IPS DF 6.9 (cell line): ENCODE data around the gene TMEM17.
"Not testable (repeated sequence)": the region's sequence is repeated elsewhere in the genome, so short reads cannot be mapped to it uniquely, and the experiment has no call there.

Experiments
- DNase-seq: peaks from one replicate; pipeline ENCODE4 v3.0.0-alpha.2; 2013; ENCODE audit warnings: low read depth, low spot score
- H3K27ac ChIP-seq: one replicate; pipeline ENCODE4 v1.5.1; 2013; ENCODE audit warnings: low read length, control low read depth
- H3K27me3 ChIP-seq: 2 replicates; pipeline ENCODE4 v1.6.1; 2013; ENCODE audit warnings: mild to moderate bottlenecking, low read length; ENCODE audit not compliant: control insufficient read depth, insufficient read depth
- H3K36me3 ChIP-seq: 2 replicates; pipeline ENCODE4 v1.6.1; 2013; ENCODE audit warnings: low read length; ENCODE audit not compliant: control insufficient read depth, insufficient read depth
- H3K4me1 ChIP-seq: 2 replicates; pipeline ENCODE4 v1.6.1; 2013; ENCODE audit warnings: low read length; ENCODE audit not compliant: control insufficient read depth, insufficient read depth
- H3K4me3 ChIP-seq: 2 replicates; pipeline ENCODE4 v1.5.1; 2013; ENCODE audit warnings: mild to moderate bottlenecking, low read length
- H3K9me3 ChIP-seq: 2 replicates; pipeline ENCODE4 v1.6.1; 2013; ENCODE audit warnings: low read length, inconsistent platforms; ENCODE audit not compliant: control insufficient read depth, insufficient read depth
- WGBS: extraction: QIAGEN DNeasy Blood & Tissue Kit; methylation state at CpG from one replicate; pipeline ENCODE4 v1.1.7; 2013; ENCODE audit warnings: mixed read lengths, missing lambda C conversion rate; ENCODE audit not compliant: insufficient read length, insufficient coverage; 5-methylcytosine and 5-hydroxymethylcytosine counted together

TMEM17 gene

GRCh38 chr2:62535521-62535920 is 29.5 kb upstream of the TMEM17 start:
- H3K27me3 ChIP-seq, H3K9me3 ChIP-seq, H3K36me3 ChIP-seq, H3K4me1 ChIP-seq, DNase-seq, H3K4me3 ChIP-seq, H3K27ac ChIP-seq: not testable (repeated sequence)
- no CpG with 5 or more reads among the region's 3 CpGs for WGBS

GRCh38 chr2:62531594-62531993 is 25.6 kb upstream of the TMEM17 start:
- Histone ChIP-seq H3K36me3 (no peaks in the 10 kb centered on the region), H3K27ac (no peak overlapping the region), H3K9me3 (no peaks in the 10 kb centered on the region), H3K4me3 (no peak overlapping the region), H3K4me1 (no peaks in the 10 kb centered on the region), H3K27me3 (no peaks in the 10 kb centered on the region)
- no peak for DNase-seq
- WGBS = no CpG with 5 or more reads among the region's 7 CpGs

- no peak for DNase-seq
- Histone ChIP-seq H3K27me3 (no peaks in the 10 kb centered on the region), H3K27ac (no peak overlapping the region), H3K4me1 (no peaks in the 10 kb centered on the region), H3K9me3 (no peaks in the 10 kb centered on the region), H3K36me3 (no peaks in the 10 kb centered on the region), H3K4me3 (no peak overlapping the region)
These were observed 23.8 kb upstream of the TMEM17 start for GRCh38 chr2:62529758-62530157.

- no peak overlapping the region for H3K27ac ChIP-seq
- no peaks in the 10 kb centered on the region for H3K27me3 ChIP-seq
- no CpG with 5 or more reads among the region's 3 CpGs for WGBS
- no peaks in the 10 kb centered on the region for H3K36me3 ChIP-seq
- DNase-seq = no peak
- H3K4me3 ChIP-seq = no peak overlapping the region
- no peaks in the 10 kb centered on the region for H3K9me3 ChIP-seq
- no peaks in the 10 kb centered on the region for H3K4me1 ChIP-seq
These were observed 21.6 kb upstream of the TMEM17 start for GRCh38 chr2:62527478-62528210.

GRCh38 chr2:62526531-62527381 is 20.8 kb upstream of the TMEM17 start:
- no peak overlapping the region for H3K4me3 ChIP-seq
- H3K36me3 ChIP-seq = no peaks in the 10 kb centered on the region
- H3K27me3 ChIP-seq = no peaks in the 10 kb centered on the region
- DNase-seq = no peak
- no peaks in the 10 kb centered on the region for H3K4me1 ChIP-seq
- WGBS = no CpG with 5 or more reads among the region's 10 CpGs
- H3K9me3 ChIP-seq = no peaks in the 10 kb centered on the region
- no peak overlapping the region for H3K27ac ChIP-seq

- no peaks in the 10 kb centered on the region for H3K4me1 ChIP-seq
- no peaks in the 10 kb centered on the region for H3K9me3 ChIP-seq
- DNase-seq = no peak
- no peaks in the 10 kb centered on the region for H3K27me3 ChIP-seq
- H3K4me3 ChIP-seq = no peak overlapping the region
- H3K36me3 ChIP-seq = no peaks in the 10 kb centered on the region
- no peak overlapping the region for H3K27ac ChIP-seq
These were observed 19.7 kb upstream of the TMEM17 start for GRCh38 chr2:62525549-62526269.

- Histone ChIP-seq H3K36me3 (no peaks in the 10 kb centered on the region), H3K4me3 (no peak overlapping the region), H3K27ac (no peak overlapping the region), H3K4me1 (no peaks in the 10 kb centered on the region), H3K9me3 (no peaks in the 10 kb centered on the region), H3K27me3 (no peaks in the 10 kb centered on the region)
- no peak for DNase-seq
- WGBS = no CpG with 5 or more reads among the region's 5 CpGs
These were observed 18.4 kb upstream of the TMEM17 start for GRCh38 chr2:62524293-62524941.

- not testable (repeated sequence) for DNase-seq, H3K27ac ChIP-seq, H3K36me3 ChIP-seq, H3K27me3 ChIP-seq, H3K4me3 ChIP-seq, H3K4me1 ChIP-seq, H3K9me3 ChIP-seq
- no CpG with 5 or more reads among the region's 14 CpGs for WGBS
These were observed 15.1 kb upstream of the TMEM17 start for GRCh38 chr2:62521061-62521460.

- Histone ChIP-seq H3K9me3 (no peaks in the 10 kb centered on the region), H3K27ac (no peak overlapping the region), H3K27me3 (no peaks in the 10 kb centered on the region), H3K4me3 (no peak overlapping the region), H3K4me1 (no peaks in the 10 kb centered on the region), H3K36me3 (no peaks in the 10 kb centered on the region)
- DNase-seq = no peak
- WGBS = no CpG with 5 or more reads among the region's 4 CpGs
These were observed 6.4 kb upstream of the TMEM17 start for GRCh38 chr2:62512384-62512783.

GRCh38 chr2:62511636-62512035 is 5.6 kb upstream of the TMEM17 start:
- WGBS = no CpG with 5 or more reads among the region's 6 CpGs
- Histone ChIP-seq H3K4me3 (no peak overlapping the region), H3K9me3 (no peaks in the 10 kb centered on the region), H3K27ac (no peak overlapping the region), H3K27me3 (no peaks in the 10 kb centered on the region), H3K36me3 (no peaks in the 10 kb centered on the region), H3K4me1 (no peaks in the 10 kb centered on the region)
- no peak for DNase-seq
